Stimulated activated CD8-positive, alpha-beta memory T cell treated with anti-CD3 and anti-CD28 coated beads, Interleukin-7, amount 100 ng/mL, for 48 hours (primary cell): Measurements from ENCODE around the gene GET4.
"Not testable (repeated sequence)": the region's sequence is repeated elsewhere in the genome, so short reads cannot be mapped to it uniquely, and the experiment has no call there.

ENCODE experiments used
- DNase-seq, 2 donors: peaks; one replicate each; pipeline ENCODE4 v3.0.0-alpha.2; 2020; ENCODE audit warnings: low read depth in 1 of 2; ENCODE audit errors: extremely low read depth in 1 of 2

GET4 gene

GRCh38 chr7:911791-912480 lies 35.6 kb downstream of the GET4 start:
- no peak for DNase-seq

DNA sequence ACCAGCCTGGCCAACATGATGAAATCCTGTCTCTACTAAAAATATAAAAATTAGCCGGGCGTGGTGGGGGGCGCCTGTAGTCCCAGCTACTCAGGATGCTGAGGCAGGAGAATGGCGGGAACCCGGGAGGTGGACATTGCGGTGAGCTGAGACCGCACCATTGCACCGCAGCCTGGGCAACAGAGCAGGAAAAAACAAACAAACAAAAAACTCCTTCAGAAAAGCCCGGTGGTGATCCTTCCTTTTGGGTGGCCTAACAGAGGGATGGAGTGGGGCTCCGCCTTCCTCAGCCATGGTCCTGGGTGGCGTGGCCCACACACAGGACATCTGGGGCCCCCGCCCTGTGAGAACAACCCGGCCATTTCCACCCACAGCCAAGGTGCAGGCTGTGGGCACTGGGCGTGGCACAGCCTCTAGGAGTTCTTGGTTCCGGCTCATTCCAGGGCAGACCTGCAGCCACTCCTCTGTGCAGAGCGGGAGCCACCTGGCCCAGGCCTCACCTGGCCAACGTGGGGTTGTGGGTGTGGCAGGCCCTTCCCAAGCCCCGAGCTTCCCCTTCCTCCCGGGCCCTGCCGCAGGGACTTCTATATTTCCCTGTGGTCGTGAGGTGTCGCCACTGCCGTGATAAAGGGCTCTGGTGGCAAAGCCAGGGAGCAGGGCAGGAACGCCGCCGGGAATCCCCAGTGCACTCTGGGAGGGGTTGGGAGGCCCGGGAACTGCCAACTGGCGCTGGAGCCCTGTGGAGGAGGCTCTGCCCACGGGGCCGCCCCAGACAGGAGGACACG lies 37.6 kb downstream of the GET4 start:
- no peak for DNase-seq

- no peak for DNase-seq
These were observed 38.3 kb downstream of the GET4 start for GRCh38 chr7:914521-915194.

DNA sequence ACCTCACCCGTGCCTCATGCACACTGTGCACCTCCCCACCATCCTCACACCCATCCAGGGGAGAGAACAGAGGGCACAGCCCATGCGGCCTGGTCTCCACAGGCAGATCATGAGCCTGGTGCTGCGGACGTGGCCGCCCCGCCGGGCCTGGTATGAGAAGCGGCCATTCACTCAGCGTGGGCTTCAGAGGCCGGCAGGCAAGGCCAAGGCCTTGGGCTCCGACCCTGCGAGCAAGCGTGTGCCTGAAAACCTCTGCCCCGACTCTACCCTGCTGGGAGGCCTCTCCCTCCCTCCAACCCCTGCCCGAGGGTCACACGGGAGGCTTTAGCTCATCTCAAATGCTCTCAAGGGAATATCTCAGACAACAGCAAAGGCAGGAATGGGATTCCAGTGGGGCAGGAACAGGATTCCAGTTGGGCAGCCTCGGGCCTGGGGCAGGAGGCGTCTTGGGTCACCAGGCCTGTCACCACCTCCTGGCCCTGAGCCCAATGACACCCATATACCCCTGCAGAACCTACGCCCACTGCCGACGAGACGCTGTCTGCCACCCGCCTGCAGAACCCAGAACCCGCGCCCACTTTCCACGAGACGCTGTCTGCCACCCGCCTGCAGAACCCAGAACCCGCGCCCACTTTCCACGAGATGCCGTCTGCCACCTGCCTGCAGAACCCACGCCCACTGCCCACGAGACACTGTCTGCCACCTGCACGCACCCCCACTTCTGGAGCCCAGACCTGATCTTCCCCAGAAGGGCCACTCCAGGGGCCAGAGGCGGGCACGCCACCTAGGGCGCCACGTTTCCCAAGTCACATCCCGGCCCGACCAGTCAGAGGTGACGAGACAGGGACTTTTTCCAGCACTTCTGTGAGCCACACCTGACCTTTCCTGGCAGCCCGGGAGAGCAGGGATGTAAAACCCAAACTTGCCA lies 39.2 kb downstream of the GET4 start:
- no peak for DNase-seq

DNA sequence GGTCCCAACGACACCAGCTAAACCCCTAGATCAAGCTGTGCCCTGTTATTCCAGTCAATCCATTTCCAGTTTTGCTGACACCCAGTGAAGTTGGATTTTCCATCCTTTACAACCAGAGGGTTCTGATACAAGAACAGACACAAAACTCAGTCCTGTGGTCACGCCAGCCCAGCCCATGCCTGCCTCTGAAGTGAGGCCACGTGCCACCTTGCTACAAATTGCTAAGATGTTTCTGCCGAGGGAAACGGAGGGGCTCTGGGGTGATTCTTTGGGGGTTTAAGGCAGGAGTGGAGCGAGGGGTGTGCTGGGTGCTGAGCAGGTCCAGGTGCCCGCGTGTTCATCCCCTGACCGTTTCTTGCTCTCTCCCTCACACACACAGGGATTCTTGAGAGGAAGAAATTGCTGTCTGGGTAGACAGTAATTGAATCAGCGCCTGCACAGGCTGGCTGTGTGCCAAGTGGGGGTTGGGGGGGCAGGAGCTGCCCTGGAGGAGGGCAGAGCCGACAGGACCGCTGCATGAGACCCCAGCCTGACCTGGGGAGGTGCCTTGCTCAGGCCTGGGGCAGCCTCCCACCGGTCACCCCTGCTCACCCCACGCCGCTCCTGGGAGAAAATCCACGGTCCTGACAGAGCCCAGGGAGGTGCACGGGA lies 40.1 kb downstream of the GET4 start:
- no peak for DNase-seq

GRCh38 chr7:917255-918117 lies 41.1 kb downstream of the GET4 start:
- DNase-seq, result no peak

DNA sequence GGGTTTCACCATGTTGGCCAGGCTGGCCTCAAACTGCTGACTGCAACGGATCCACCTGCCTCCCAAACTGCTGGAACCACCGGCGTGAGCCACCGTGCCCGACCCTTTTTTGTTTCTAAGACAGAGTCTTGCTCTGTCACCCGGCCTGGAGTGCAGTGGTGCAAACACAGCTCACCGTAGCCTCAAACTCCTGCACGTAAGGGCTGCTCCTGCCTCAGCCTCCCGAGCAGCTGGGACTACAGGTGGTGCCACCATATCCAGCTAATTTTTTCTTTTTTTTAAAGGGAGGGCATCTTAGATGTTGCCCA lies 41.7 kb downstream of the GET4 start:
- DNase-seq, result no peak

DNA sequence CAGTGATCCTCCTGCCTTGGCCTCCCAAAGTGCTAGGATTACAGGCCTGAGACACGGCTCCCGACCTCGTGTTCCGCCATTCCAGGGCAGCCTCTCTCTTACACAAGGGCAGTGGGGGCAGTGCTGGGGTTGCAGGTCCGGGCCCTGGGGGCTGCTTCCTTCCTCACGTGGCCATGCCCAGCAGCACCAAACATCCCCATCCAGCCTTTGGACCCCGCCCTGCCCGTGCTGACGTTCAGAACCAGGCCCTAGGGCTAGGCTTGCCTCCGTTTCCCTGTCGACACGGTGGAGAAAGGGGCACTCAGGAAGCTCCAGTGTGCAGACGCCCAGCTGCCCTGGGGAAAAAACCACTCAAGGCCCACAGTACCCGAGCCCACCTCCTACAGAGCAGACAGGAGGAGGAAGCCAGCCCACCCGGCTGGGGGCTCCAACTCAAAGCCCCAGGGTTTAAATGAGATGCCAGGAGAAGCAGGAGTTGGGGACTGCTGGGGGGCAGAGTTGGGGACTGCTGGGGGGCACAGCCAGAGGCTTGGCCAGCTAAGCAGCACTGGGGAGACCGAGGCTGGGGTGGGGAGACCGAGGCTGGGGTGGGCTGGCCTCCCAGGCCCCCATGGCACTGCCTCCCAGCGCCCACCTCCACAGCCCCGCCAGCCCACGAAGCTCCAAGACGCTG lies 42.2 kb downstream of the GET4 start:
- DNase-seq, result no peak

GRCh38 chr7:919114-919442 lies 42.7 kb downstream of the GET4 start:
- no peak for DNase-seq

GRCh38 chr7:919924-920341 lies 43.6 kb downstream of the GET4 start:
- DNase-seq, result no peak

- no peak for DNase-seq
These were observed 44.2 kb downstream of the GET4 start for GRCh38 chr7:920351-921070.

GRCh38 chr7:921071-921461 lies 44.7 kb downstream of the GET4 start:
- no peak for DNase-seq

GRCh38 chr7:921581-922333 lies 45.4 kb downstream of the GET4 start:
- DNase-seq, result no peak

DNA sequence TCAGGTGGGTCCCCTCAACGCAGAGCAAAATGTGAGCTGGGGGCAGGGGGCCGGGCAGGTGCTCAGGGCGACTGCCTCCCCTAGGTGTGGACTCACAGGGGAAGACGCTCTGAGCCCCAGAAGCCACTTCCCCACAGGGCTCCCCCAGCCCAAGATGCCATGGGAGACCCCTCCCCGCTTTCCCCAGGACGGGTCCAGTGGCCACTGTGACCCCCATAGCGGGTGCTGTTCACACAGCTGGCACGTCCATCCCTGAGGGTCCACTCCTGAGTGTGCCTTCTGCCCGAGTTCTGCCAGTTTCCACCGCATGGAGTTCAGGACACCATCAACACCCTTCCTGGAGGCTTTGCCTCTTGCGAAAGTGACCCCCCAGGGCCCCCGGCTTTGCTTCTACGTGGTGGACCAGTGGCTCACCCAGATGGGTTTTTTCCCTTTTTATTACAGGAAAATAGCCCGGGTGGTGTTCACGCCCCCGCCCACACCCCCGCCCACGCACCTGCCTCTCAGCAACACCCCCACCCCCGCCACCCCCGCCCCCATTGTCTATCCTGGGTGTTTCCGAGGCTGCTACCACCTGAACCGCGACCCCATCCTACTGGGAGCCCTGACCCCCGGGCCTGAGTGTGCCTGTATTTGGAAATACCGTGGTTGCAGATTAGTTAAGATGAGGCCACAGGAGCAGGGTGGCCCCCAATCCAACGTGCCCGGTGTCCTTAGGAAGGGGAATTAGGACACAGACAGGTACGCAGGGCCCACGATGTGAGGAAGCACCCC lies 46.2 kb downstream of the GET4 start:
- peak in 1 of 2 donors; percentile 46 for DNase-seq

DNA sequence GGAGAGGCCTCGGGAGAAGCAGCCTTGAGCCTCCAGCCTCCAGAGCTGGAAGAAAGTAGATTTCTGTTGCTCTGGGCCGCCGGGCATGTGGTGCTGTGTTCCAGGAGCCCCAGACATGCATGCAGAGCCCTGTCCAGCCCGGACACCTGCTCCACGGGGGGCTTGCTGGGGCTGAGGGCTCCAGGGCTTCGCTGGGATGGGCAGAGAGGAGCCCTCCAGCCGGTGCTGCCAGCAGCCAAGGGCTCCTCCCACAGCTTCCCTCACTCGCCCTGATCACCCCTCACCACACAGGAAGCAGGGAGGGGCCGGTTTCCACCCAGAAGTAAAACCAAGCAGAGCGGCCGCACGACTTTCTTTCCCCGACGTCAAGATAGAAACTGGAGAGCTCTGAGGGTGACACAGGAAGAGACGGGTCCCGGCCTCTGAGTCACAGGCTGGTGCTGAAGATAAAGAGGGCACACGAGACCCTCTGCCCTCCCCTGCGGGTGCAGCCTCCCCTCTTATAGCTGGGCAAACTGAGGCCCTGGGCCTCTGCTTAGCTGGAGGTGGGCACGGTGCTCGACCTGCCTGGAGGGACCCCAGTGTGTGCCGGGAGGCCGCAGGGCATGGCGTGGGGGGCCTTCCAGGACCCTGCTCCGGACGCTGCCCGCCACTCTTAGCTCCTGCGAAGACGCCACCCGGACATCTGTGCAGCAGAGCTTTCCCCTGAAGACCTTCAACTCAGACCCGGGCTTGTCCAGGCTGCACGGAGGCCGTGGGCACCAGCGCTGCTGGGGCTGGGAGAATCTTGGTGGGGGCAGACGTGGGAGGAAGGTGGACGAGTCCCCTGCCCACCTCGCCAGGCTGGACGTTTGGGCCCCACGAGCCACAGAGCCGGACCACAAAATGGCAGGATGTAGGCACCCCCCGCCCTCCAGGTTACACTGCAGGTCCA lies 47.0 kb downstream of the GET4 start:
- DNase-seq, result peak; percentile 88 to 96

GRCh38 chr7:924042-924441 lies 47.7 kb downstream of the GET4 start:
- not testable (repeated sequence) for DNase-seq
